GM19240 (cell line): ENCODE data around the gene TACC2.
"Not testable (repeated sequence)": the region's sequence is repeated elsewhere in the genome, so short reads cannot be mapped to it uniquely, and the experiment has no call there.

Source experiments
- DNase-seq: peaks from one replicate; pipeline ENCODE4 v3.0.0; 2011; ENCODE audit warnings: low spot score; ENCODE audit not compliant: insufficient read length

TACC2 gene

GRCh38 chr10:122056431-122057094 is 67.6 kb downstream of the TACC2 start:
- no peak for DNase-seq

GRCh38 chr10:122057841-122058413 is 69.0 kb downstream of the TACC2 start:
- DNase-seq: no peak

GRCh38 chr10:122060250-122060649 is 71.3 kb downstream of the TACC2 start:
- no peak for DNase-seq

GRCh38 chr10:122062831-122063674 is 74.1 kb downstream of the TACC2 start:
- no peak for DNase-seq

- DNase-seq: not testable (repeated sequence)
Measured at GRCh38 chr10:122066337-122066939, 77.5 kb downstream of the TACC2 start.

GRCh38 chr10:122068844-122069243 is 79.9 kb downstream of the TACC2 start:
- no peak for DNase-seq

GRCh38 chr10:122072491-122072890 is 83.5 kb downstream of the TACC2 start:
- no peak for DNase-seq

- no peak for DNase-seq
Measured at GRCh38 chr10:122073508-122073907, 84.5 kb downstream of the TACC2 start.

GRCh38 chr10:122075171-122075570 is 86.2 kb downstream of the TACC2 start:
- no peak for DNase-seq

GRCh38 chr10:122075876-122076275 is 86.9 kb downstream of the TACC2 start:
- not testable (repeated sequence) for DNase-seq

- no peak for DNase-seq
Measured at GRCh38 chr10:122077311-122077875, 88.4 kb downstream of the TACC2 start.

- DNase-seq: no peak
Measured at GRCh38 chr10:122078326-122078725, 89.4 kb downstream of the TACC2 start.

GRCh38 chr10:122078965-122079795 is 90.2 kb downstream of the TACC2 start:
- DNase-seq: no peak

- DNase-seq: no peak
Measured at GRCh38 chr10:122082616-122083477, 93.9 kb downstream of the TACC2 start.

GRCh38 chr10:122083478-122084025 is 94.6 kb downstream of the TACC2 start:
- DNase-seq: no peak

- no peak for DNase-seq
Measured at GRCh38 chr10:122084286-122085041, 95.5 kb downstream of the TACC2 start.

- no peak for DNase-seq
Measured at GRCh38 chr10:122085423-122085911, 96.5 kb downstream of the TACC2 start.

- DNase-seq: no peak
Measured at GRCh38 chr10:122086416-122087240, 97.7 kb downstream of the TACC2 start.
